A673 (cell line): ENCODE measurements around the gene RASSF8. TPM values are rescaled to one million over a fixed set of nuclear protein-coding genes. Genes with fewer than 3 reads are reported as not detected.

ENCODE experiments used
- BruUV-seq: library from RNA; stranded (reverse); fragments of 400-500 nt; replicated peaks from 2 replicates; lab custom pipeline; 2021; lab: Mats Ljungman, UMichigan
- CTCF ChIA-PET: fragments of 300-600 bp; sonication (Branson Sonifier 250); formaldehyde crosslinking; loops from one replicate; lab custom pipeline; 2022; ENCODE audit warnings: antibody characterized with exemption; lab: Charles Lee
- POLR2A ChIA-PET: fragments of 300-600 bp; sonication (Branson Sonifier 250); formaldehyde crosslinking; loops from one replicate; lab custom pipeline; 2022; ENCODE audit warnings: antibody characterized with exemption; ENCODE audit not compliant: low non-redundant PET; lab: Charles Lee
- DNase-seq: peaks from one replicate; pipeline ENCODE4 v3.0.0-alpha.2; 2015; ENCODE audit warnings: low spot score
- H3K27ac ChIP-seq: fragments of 200-600 bp; sonication (generic); 2 replicates; pipeline ENCODE4 v1.5.1; 2016; ENCODE audit warnings: mixed run types, low read depth, mild to moderate bottlenecking, mixed read lengths, antibody characterized with exemption, low read length; ENCODE audit not compliant: poor library complexity, severe bottlenecking
- H3K27me3 ChIP-seq: fragments of 200-600 bp; sonication (generic); replicated peaks from 2 replicates; pipeline ENCODE4 v1.6.1; 2017; ENCODE audit warnings: mixed run types, low read depth, mild to moderate bottlenecking, mixed read lengths, antibody characterized with exemption, low read length; ENCODE audit not compliant: insufficient read depth, poor library complexity
- H3K36me3 ChIP-seq: fragments of 200-600 bp; sonication (generic); 2 replicates; pipeline ENCODE4 v1.6.1; 2016; ENCODE audit warnings: mixed run types, mild to moderate bottlenecking, mixed read lengths, antibody characterized with exemption, low read length; ENCODE audit not compliant: insufficient read depth, poor library complexity, severe bottlenecking
- H3K4me1 ChIP-seq: fragments of 200-600 bp; sonication (generic); 2 replicates; pipeline ENCODE4 v1.6.1; 2017; ENCODE audit warnings: mixed run types, mild to moderate bottlenecking, mixed read lengths, antibody characterized with exemption, low read length; ENCODE audit not compliant: insufficient read depth, poor library complexity, severe bottlenecking
- H3K4me3 ChIP-seq: fragments of 200-600 bp; sonication (generic); 2 replicates; pipeline ENCODE4 v1.5.1; 2016; ENCODE audit warnings: low read depth, mixed run types, mild to moderate bottlenecking, mixed read lengths, low read length; ENCODE audit not compliant: poor library complexity, severe bottlenecking
- H3K9me3 ChIP-seq: fragments of 200-600 bp; sonication (generic); 2 replicates; pipeline ENCODE4 v1.6.1; 2016; ENCODE audit warnings: mixed run types, low read depth, mild to moderate bottlenecking, mixed read lengths, antibody characterized with exemption, low read length; ENCODE audit not compliant: poor library complexity, severe bottlenecking
- EZH2 ChIP-seq: fragments of 200-600 bp; sonication (generic); IDR thresholded peaks from 2 replicates; pipeline ENCODE4 v1.6.1; 2017; ENCODE audit warnings: borderline replicate concordance, low read depth, mild to moderate bottlenecking, mixed read lengths, antibody characterized with exemption, low read length; ENCODE audit not compliant: poor library complexity, severe bottlenecking
- intact Hi-C: fragments of 100-400 bp; cut with micrococcal nuclease; formaldehyde crosslinking; loops from one replicate; pipeline ENCODE4 v1.10.0; 2022; ENCODE audit not compliant: unreplicated experiment
- total RNA-seq: library from RNA; stranded (reverse); gene quantifications from 2 replicates; pipeline ENCODE4 v1.2.3, GENCODE V29; 2021
- TF ChIP-seq, protein P1 (sequence below): fragments of 300-800, 200-600 bp; sonication (generic); conservative IDR thresholded peaks from 2 replicates; pipeline ENCODE4 v1.5.1; 2017; ENCODE audit warnings: low read depth, mild to moderate bottlenecking, antibody characterized with exemption, low read length, moderate library complexity, mixed read lengths

The RASSF8 gene
- total RNA-seq, 1 experiment from 2014 or later: 23.1 TPM

DNA sequence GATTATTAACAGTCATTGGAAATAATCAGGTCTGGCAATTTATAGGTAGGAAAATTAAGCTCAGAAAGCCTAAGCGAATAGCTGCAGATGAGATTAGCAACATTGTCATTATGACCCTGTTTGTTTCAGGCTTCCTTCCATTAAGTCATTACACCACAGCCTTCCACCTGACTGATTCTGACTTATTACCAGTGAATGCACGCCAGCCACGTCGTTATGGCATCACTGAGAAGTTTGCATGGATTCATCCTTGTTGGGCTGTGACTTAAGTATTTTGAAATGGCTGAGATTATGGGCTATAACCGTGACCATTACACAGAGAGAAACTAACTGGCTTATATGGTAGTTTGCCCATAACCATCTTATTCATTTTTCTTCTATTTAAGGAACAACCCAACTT is 18.6 kb downstream of the RASSF8 start:
- TF ChIP-seq, protein P1, sequence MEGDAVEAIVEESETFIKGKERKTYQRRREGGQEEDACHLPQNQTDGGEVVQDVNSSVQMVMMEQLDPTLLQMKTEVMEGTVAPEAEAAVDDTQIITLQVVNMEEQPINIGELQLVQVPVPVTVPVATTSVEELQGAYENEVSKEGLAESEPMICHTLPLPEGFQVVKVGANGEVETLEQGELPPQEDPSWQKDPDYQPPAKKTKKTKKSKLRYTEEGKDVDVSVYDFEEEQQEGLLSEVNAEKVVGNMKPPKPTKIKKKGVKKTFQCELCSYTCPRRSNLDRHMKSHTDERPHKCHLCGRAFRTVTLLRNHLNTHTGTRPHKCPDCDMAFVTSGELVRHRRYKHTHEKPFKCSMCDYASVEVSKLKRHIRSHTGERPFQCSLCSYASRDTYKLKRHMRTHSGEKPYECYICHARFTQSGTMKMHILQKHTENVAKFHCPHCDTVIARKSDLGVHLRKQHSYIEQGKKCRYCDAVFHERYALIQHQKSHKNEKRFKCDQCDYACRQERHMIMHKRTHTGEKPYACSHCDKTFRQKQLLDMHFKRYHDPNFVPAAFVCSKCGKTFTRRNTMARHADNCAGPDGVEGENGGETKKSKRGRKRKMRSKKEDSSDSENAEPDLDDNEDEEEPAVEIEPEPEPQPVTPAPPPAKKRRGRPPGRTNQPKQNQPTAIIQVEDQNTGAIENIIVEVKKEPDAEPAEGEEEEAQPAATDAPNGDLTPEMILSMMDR: no peak
- no peak for TF ChIP-seq EZH2
- CTCF ChIA-PET: no interaction called here
- no peaks in the 10 kb centered on the region for H3K27me3 ChIP-seq
- no peak overlapping the region for H3K4me3 ChIP-seq
- no peaks in the 10 kb centered on the region for H3K4me1 ChIP-seq
- no TSS peak for BruUV-seq
- DNase-seq: peak; percentile 13
- H3K27ac ChIP-seq: no peak overlapping the region
- H3K9me3 ChIP-seq: no peaks in the 10 kb centered on the region
- intact Hi-C loops: no loop called here
- no peaks in the 10 kb centered on the region for H3K36me3 ChIP-seq
- POLR2A ChIA-PET: no interaction called here

DNA sequence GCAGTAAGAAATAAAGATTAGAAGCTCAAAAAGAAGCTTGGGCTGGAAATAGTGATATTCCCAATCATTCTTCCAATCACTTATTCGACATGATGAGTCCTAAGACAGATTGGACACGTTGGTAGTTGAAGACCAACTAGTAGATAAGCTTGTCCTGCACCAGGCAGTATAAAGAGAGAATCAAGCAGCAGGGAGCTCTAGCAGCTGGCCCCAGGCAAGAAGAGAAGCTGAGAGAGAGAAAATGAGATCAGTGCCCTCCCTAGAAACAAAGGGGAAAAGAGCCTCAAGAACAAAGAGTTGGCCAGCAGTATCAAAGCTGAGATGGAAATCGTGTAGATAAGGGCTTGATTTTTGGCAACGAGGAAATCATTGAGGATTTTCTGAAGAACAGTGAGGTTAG is 20.6 kb downstream of the RASSF8 start:
- no peaks in the 10 kb centered on the region for H3K36me3 ChIP-seq
- no peak overlapping the region for H3K4me3 ChIP-seq
- BruUV-seq: no TSS peak
- intact Hi-C loops: no loop called here
- POLR2A ChIA-PET: no interaction called here
- no peak for TF ChIP-seq EZH2
- TF ChIP-seq, protein P1: no peak
- H3K27me3 ChIP-seq: no peaks in the 10 kb centered on the region
- DNase-seq: no peak
- H3K27ac ChIP-seq: no peak overlapping the region
- CTCF ChIA-PET: no interaction called here
- H3K9me3 ChIP-seq: no peaks in the 10 kb centered on the region
- no peaks in the 10 kb centered on the region for H3K4me1 ChIP-seq

DNA sequence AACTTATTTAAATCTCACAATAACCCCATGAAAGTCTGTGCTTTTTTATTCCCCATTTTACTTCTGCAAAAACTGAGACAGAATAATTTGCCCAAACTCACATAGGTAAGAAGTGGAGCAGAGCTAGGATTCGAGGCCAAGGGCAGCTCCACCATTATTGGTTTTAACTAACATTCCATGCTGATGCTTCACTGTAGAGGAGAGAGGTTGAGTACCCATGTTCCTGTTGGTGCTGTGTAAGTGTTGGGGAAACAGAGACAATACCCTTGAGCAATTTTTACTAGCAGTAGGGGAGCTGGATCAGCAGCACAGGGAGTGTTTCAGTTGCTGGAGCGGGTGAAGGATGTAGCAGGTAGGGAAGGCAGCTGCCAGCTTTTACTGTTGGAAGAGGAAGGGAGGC is 21.1 kb downstream of the RASSF8 start:
- Histone ChIP-seq H3K4me1 (no peaks in the 10 kb centered on the region), H3K27ac (no peak overlapping the region), H3K27me3 (no peaks in the 10 kb centered on the region), H3K9me3 (no peaks in the 10 kb centered on the region), H3K36me3 (no peaks in the 10 kb centered on the region), H3K4me3 (no peak overlapping the region)
- intact Hi-C loops: no loop called here
- BruUV-seq: no TSS peak
- POLR2A ChIA-PET: no interaction called here
- TF ChIP-seq, protein P1: no peak
- TF ChIP-seq EZH2: no peak
- CTCF ChIA-PET: no interaction called here
- DNase-seq: no peak
